Sciatic nerve (tissue), 2 donors: ENCODE data around the gene NECAB2. TPM values are rescaled to one million over a fixed set of nuclear protein-coding genes. Genes with fewer than 3 reads are reported as not detected.
A peak's percentile ranks its signal among the peaks of the same experiment; 100 is the strongest.
"Not testable (repeated sequence)": the region's sequence is repeated elsewhere in the genome, so short reads cannot be mapped to it uniquely, and the experiment has no call there.

Source experiments
- ATAC-seq: fragments of 200-7000 bp; cut with Tn5 transposase; one replicate; pipeline ENCODE4 v1.9.1; 2020; ENCODE audit warnings: mild to moderate bottlenecking, moderate library complexity
- DNase-seq: peaks from one replicate; pipeline ENCODE4 v3.0.0-alpha.2; 2020; ENCODE audit warnings: low spot score
- intact Hi-C: fragments of 100-400 bp; cut with DNase I; formaldehyde crosslinking; loops from one replicate; pipeline ENCODE4 v1.14.2; 2022
- total RNA-seq: library from RNA; stranded (reverse); fragmentation: NEBNext Ultra II Directional; extraction: Animal tissue kit (Norgen Biotek cat#: 25700); gene quantifications from one replicate; pipeline ENCODE4 v1.2.1, GENCODE V29; 2021
- donor health status: DM: no; HTN: no; CAD: no.
- donor health status: DM: no; HTN: no; CAD: no.

The NECAB2 gene
- total RNA-seq, 1 donor from 2014 or later, result 0.80 TPM

GRCh38 chr16:83948914-83949723, 18.9 kb upstream of the NECAB2 start:
- DNase-seq (no peak), ATAC-seq (no peak)
- intact Hi-C loops, result no loop called here

GRCh38 chr16:83949724-83950001, 18.4 kb upstream of the NECAB2 start:
- ATAC-seq (no peak), DNase-seq (no peak)
- intact Hi-C loops, result no loop called here

GRCh38 chr16:83950862-83951399, 17.1 kb upstream of the NECAB2 start:
- intact Hi-C loops, ATAC-seq, DNase-seq: not testable (repeated sequence)

GRCh38 chr16:83951544-83951943, 16.5 kb upstream of the NECAB2 start:
- intact Hi-C loops, result no loop called here
- ATAC-seq (no peak), DNase-seq (no peak)

GRCh38 chr16:83952587-83952939, 15.5 kb upstream of the NECAB2 start:
- no peak for ATAC-seq
- no peak for DNase-seq
- intact Hi-C loops, result no loop called here

GRCh38 chr16:83952940-83953795, 14.9 kb upstream of the NECAB2 start, which contains the start of gene OSGIN1:
OSGIN1 (plus strand) TSS chr16:83953240; CDS start chr16:83957672, 4,432 bp downstream.
- intact Hi-C loops, result no loop called here
- ATAC-seq, result peak; percentile 95
- DNase-seq, result peak; percentile 97

- peak; percentile 5 for ATAC-seq
- intact Hi-C loops, result no loop called here
Observed at GRCh38 chr16:83953796-83954576, 14.1 kb upstream of the NECAB2 start.

GRCh38 chr16:83954577-83955016, 13.4 kb upstream of the NECAB2 start:
- DNase-seq (no peak), ATAC-seq (peak; percentile 6)
- intact Hi-C loops, result loop anchor here (5.0 kb wide), 1 partner anchor 233 kb away; the partner anchor contains the start of gene TAF1C

More at GRCh38 chr16:83953796-83954576, 14.1 kb upstream of the NECAB2 start:
- no peak for DNase-seq

- intact Hi-C loops, result loop anchor here (5.0 kb wide), 1 partner anchor 232 kb away; the partner anchor contains the start of gene TAF1C
- ATAC-seq (no peak), DNase-seq (peak; percentile 70)
Observed at GRCh38 chr16:83955218-83956130, 12.6 kb upstream of the NECAB2 start.

- DNase-seq (peak; percentile 82), ATAC-seq (no peak)
- intact Hi-C loops, result loop anchor here (5.0 kb wide), 1 partner anchor 231 kb away; the partner anchor contains the start of gene TAF1C
Observed at GRCh38 chr16:83956336-83957289, 11.4 kb upstream of the NECAB2 start.

GRCh38 chr16:83957296-83957855, 10.7 kb upstream of the NECAB2 start:
- intact Hi-C loops, result loop anchor here (5.0 kb wide), 1 partner anchor 230 kb away; the partner anchor contains the start of gene TAF1C
- ATAC-seq (no peak), DNase-seq (no peak)

GRCh38 chr16:83958137-83958845, 9.8 kb upstream of the NECAB2 start:
- ATAC-seq, result no peak
- intact Hi-C loops, result loop anchor here (5.0 kb wide), 1 partner anchor 229 kb away; the partner anchor contains the start of gene TAF1C

GRCh38 chr16:83958846-83959565, 9.0 kb upstream of the NECAB2 start:
- intact Hi-C loops, result loop anchor here (5.0 kb wide), 1 partner anchor 228 kb away; the partner anchor contains the start of gene TAF1C
- ATAC-seq, result no peak
- DNase-seq, result no peak

More at GRCh38 chr16:83958137-83958845, 9.8 kb upstream of the NECAB2 start:
- no peak for DNase-seq

GRCh38 chr16:83959656-83960434, 8.2 kb upstream of the NECAB2 start:
- ATAC-seq (no peak), DNase-seq (no peak)
- intact Hi-C loops, result loop anchor here (5.0 to 10.0 kb wide), 2 partner anchors 227 to 525 kb away; partner anchors contain the start of gene TAF1C
